HG03095 (cell line): ENCODE data around the gene FOXK2.
"Not testable (repeated sequence)": the region's sequence is repeated elsewhere in the genome, so short reads cannot be mapped to it uniquely, and the experiment has no call there.

Source experiments
- ATAC-seq: cut with Tn5 transposase; IDR thresholded peaks from one replicate; pipeline ENCODE4 v1.9.1; 2021; ENCODE audit warnings: moderate library complexity; ENCODE audit not compliant: unreplicated experiment

The FOXK2 gene

DNA sequence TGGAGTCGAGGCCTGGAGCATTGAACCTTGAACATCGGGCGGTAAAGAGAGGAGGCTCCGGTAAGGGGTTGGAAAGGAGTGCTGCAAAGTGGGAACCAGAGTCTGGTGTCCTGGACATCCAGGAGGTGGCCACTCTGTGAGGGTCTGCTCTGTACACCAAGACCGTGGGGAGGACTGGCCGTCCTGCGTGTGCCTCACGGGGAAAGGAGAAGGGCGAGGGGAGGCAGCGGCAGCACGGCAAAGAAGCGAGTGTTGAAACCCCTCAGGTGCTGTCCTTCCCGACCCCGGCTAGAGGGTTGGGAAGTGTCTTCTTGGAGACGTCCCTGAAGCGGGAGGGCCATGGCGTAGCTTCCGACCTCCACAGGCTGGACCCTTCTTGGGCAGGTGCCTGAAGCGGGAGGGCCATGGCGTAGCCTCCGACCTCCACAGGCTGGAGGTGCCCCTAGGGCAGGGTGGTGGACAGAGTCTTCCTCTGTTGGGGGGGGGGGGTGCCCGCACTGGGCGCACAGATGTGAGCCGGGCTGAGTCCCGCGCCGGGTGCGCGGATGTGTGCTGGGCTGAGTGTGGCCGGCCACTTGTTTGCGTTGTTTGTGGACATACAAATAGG, 42.0 kb downstream of the FOXK2 start:
- ATAC-seq, result no peak

- not testable (repeated sequence) for ATAC-seq
Measured at GRCh38 chr17:82562718-82563220, 43.2 kb downstream of the FOXK2 start.

DNA sequence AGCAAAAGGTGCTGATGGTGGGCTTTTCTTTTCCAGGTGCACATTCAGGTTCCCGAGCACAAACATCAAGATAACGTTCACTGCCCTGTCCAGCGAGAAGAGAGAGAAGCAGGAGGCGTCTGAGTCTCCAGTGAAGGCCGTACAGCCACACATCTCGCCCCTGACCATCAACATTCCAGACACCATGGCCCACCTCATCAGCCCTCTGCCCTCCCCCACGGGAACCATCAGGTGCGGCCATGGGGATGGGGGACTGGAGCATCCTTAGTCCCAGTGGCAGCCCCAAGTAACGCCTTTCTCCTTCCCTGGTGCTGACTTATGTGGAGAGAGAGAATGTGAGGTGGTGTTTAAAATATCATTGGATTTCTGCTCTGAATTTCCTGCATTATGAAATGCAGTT, 43.8 kb downstream of the FOXK2 start:
- ATAC-seq, result no peak

GRCh38 chr17:82563745-82564144, 44.2 kb downstream of the FOXK2 start:
- not testable (repeated sequence) for ATAC-seq

- no peak for ATAC-seq
Measured at GRCh38 chr17:82564241-82564640, 44.7 kb downstream of the FOXK2 start.

GRCh38 chr17:82565551-82565950, 46.0 kb downstream of the FOXK2 start:
- ATAC-seq, result no peak

GRCh38 chr17:82566129-82566960, 46.8 kb downstream of the FOXK2 start:
- ATAC-seq, result no peak

GRCh38 chr17:82567286-82567685, 47.8 kb downstream of the FOXK2 start:
- no peak for ATAC-seq

DNA sequence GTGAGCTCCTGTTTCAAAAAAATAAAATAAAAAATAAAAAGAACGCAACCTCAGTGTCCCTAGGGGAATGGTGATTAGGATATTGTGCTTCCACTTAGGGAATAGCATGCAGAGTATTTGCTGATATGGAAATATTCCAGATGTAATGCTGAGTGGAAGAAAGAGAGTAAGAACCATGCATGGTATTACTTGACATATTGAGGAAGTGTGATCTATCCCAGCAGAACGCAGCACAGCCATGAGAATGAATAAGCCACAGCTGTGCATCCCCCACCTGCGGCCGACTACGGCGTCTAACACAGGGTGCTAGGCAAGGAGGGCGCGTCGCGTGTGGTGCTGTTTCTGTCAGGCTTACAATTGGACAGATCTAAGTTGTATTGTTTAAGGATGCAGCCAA, 49.5 kb downstream of the FOXK2 start:
- ATAC-seq, result no peak

- ATAC-seq, result no peak
Measured at GRCh38 chr17:82569621-82570020, 50.1 kb downstream of the FOXK2 start.

GRCh38 chr17:82570277-82570676, 50.7 kb downstream of the FOXK2 start:
- ATAC-seq, result no peak

DNA sequence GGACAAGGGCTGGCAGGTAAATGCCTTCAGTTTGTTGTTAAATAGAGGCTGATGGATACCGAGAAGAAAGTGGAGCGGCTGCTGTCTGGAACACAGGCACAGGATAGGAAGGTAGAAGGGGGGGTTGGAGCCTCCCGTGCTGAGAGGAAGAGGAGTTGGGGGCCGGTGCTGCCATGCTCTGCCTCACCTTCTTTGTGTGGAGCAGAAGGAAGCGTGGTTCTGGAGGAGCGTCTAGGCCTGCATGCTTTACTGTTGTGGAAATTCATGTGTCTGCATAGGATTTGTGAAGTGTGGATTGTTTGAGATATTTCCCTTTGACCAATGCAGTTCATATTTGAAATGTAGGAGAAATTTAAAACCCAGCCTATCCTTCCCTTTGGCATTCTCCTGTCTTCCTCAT, 52.3 kb downstream of the FOXK2 start:
- ATAC-seq, result no peak

DNA sequence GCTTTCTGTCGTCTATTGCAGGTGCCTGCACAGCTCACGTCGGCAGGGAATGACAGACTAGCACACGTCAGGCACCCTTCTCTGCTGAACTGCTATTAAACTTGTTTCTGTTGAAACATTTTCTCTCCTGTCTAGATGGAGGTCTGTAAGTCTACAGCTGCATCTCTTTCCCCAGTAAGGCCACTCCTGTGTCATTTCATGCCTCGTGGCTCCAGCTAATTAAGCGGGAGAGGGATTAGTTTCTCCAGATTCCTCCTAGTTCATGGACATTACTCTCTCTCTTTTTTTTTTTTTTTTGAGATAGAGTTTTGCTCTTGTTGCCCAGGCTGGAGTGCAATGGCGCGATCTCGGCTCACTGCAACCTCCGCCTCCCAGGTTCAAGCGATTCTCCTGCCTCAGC, 54.5 kb downstream of the FOXK2 start:
- ATAC-seq, result no peak

DNA sequence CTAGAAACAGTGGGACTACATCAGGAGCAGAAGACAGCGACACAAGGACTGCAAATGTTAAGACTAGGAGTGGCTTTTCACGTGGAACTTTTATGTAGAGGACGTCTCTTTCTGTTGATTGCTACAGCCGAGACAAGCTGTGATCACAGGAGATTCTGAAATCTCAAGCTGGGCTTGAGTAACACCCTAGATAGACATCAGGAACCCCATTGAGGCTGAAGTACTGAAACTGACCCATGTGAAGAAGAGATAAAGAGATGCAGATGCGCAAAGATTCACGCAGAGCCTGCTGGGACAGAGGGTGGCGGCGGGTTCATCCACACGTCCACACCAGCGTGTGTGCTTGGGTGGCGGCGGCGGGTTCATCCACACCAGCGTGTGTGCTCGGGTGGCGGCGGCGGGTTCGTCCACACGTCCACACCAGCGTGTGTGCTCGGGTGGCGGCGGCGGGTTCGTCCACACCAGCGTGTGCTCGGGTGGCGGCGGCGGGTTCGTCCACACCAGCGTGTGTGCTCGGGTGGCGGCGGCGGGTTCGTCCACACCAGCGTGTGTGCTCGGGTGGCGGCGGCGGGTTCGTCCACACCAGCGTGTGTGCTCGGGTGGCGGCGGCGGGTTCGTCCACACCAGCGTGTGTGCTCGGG, 56.2 kb downstream of the FOXK2 start:
- not testable (repeated sequence) for ATAC-seq

DNA sequence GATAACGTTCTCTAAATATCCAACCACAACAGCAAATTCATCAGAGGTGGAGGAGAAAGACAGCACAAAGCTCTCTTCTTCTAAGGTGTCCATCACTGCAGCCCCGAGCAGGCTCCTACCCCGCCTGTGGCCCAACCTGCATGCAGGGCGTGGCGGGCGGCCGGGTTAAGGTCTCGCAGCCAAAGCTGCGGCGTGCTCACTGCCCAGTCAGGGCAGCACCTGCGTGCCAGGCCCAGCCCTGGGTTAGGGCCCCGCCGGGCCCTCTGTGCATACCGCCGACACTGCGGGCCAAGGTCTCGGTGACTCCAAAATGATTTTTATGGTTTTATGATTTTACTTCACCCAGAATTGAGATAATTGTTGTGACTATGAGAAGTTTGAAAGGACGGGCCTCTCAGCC, 57.8 kb downstream of the FOXK2 start:
- no peak for ATAC-seq

DNA sequence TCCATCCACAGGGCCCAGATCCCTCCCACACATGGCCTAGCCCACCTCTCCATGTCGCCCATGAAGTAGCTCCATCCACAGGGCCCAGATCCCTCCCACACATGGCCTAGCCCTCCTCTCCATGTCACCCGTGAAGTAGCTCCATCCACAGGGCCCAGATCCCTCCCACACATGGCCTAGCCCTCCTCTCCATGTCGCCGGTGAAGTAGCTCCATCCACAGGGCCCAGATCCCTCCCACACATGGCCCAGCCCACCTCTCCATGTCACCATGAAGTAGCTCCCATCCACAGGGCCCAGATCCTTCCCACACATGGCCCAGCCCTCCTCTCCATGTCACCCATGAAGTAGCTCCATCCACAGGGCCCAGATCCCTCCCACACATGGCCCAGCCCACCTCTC, 60.4 kb downstream of the FOXK2 start:
- not testable (repeated sequence) for ATAC-seq

GRCh38 chr17:82582213-82582612, 62.7 kb downstream of the FOXK2 start:
- ATAC-seq, result no peak

DNA sequence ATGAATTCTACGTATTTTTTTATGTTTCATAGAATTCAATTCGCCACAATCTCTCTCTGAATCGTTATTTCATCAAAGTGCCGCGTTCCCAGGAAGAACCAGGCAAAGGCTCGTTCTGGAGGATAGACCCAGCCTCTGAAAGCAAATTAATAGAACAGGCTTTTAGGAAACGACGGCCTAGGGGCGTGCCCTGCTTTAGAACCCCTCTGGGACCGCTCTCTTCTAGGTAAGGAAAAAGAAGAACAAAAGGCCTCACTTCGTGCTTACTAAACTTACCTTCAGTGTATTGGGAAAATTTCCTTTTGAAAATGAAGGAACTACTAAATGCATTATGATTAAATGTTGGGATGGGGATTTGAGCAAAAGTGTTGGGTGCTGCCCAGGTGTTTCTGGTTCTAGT, 63.2 kb downstream of the FOXK2 start:
- ATAC-seq, result no peak

- ATAC-seq, result no peak
Measured at GRCh38 chr17:82583720-82584234, 64.2 kb downstream of the FOXK2 start.

DNA sequence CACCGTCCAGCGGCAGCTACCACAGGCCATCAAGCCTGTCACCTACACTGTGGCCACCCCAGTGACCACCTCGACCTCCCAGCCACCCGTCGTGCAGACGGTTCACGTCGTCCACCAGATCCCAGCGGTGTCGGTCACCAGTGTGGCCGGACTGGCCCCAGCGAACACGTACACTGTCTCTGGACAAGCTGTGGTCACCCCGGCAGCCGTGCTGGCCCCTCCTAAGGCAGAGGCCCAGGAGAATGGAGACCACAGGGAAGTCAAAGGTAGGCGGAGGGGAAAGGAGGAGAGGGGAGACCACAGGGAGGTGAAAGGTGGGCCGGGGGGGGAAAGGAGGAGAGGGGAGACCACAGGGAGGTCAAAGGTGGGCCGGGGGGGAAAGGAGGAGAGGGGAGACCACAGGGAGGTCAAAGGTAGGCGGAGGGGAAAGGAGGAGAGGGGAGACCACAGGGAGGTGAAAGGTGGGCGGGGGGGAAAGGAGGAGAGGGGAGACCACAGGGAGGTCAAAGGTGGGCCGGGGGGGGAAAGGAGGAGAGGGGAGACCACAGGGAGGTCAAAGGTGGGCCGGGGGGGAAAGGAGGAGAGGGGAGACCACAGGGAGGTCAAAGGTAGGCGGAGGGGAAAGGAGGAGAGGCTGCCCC, 66.5 kb downstream of the FOXK2 start:
- ATAC-seq, result not testable (repeated sequence)

DNA sequence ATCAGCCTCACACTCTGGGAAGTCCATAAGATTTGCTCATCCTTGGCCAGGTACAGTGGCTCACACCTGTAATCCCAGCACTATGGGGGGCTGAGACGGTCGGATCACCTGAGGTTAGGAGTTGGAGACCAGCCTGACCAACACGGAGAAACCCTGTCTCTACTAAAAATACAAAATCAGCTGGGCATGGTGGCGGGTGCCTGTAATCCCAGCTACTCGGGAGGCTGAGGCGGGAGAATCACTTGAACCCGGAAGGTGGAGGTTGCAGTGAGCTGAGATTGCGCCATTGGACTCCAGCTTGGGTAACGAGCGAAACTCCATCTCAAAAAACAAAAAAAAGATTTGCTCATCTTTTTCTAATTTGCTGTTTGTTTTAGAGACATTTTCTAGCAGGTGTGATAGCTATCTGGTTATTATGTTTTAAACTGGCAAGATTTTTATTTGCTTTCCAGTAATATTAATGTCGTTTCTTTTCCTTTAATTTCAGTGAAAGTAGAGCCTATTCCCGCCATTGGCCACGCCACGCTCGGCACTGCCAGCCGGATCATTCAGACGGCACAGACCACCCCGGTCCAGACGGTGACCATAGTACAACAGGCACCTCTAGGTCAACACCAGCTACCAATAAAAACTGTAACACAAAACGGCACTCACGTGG, 67.2 kb downstream of the FOXK2 start:
- ATAC-seq, result no peak
